ENCODE measurements around the gene SLC25A34. TPM values are rescaled to one million over a fixed set of nuclear protein-coding genes. Genes with fewer than 3 reads are reported as not detected.

SLC25A34 gene
- total RNA-seq, 1 experiment from 2014 or later: 1.1 TPM

DNA sequence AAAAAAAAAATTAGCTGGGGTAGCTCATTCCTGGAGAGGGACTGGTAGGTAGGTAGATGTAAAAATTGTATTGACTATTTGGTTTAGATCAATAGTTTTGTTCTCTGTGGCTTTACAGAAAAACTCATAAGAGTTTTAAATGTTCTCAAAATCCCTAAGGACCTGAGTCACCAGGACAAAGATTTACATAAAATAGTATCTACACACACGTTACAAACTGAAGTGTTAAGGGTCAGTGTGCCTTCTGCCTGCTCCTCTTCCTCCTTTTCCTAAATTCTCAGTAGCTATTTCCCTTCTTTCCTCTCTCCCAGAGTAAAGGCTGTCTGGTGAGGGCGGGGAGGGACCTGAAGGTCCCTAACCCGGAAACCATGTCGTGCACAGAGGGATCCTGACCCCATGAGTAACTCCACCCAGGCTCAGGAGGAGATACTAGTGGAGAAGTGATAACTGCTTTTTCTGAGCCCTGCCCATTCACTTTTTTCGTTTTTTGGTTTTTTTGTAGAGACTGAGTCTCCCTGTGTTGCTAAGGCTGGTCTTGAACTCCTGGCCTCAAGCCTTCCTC, 43.9 kb upstream of the SLC25A34 start (continued):
- TF ChIP-seq, protein P1, sequence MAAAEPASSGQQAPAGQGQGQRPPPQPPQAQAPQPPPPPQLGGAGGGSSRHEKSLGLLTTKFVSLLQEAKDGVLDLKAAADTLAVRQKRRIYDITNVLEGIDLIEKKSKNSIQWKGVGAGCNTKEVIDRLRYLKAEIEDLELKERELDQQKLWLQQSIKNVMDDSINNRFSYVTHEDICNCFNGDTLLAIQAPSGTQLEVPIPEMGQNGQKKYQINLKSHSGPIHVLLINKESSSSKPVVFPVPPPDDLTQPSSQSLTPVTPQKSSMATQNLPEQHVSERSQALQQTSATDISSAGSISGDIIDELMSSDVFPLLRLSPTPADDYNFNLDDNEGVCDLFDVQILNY (CRISPR knock-in tag; IDR thresholded peaks at IDR 0.05): no peak
- no peak for TF ChIP-seq ZNF396 (CRISPR knock-in tag; IDR thresholded peaks at IDR 0.05; ENCODE audit: borderline replicate concordance)
- TF ChIP-seq GABPB1 (CRISPR knock-in tag; IDR thresholded peaks at IDR 0.05): no peak
- no peak for TF ChIP-seq ESRRA (CRISPR knock-in tag; IDR thresholded peaks at IDR 0.05; ENCODE audit: borderline replicate concordance)
- TF ChIP-seq JAZF1 (CRISPR knock-in tag; IDR thresholded peaks at IDR 0.05): no peak
- TF ChIP-seq, protein P2, sequence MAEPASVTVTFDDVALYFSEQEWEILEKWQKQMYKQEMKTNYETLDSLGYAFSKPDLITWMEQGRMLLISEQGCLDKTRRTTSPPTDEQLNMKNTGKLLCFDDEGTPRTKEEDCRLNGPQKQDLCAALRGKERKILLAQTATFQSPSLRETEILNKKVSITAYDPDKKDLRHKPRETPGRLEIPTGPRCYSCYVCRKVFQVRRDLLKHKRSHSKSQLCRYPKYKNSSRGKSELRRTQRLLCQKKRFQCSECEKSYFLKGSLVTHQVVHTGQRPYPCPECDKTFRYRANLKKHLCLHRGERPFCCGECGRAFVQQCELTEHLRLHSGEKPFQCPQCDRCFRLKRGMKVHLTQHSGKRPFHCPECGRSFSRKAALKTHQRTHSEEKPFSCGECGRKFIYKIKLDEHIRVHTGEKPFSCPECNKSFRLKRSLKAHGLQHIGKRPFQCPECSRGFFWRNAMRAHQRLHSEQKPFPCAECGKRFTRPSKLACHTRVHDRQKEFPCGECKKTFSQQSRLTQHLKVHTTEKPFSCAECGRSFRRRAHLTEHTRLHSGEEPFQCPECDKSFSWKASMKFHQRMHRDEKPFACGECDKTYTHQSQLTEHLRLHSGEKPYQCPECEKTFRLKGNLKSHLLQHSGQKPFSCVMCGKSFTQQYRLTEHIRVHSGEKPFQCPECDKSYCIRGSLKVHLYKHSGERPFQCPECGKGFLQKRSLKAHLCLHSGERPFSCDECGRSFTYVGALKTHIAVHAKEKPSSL (CRISPR knock-in tag; conservative IDR thresholded peaks at IDR 0.05): no peak
- TF ChIP-seq NR2C2 (CRISPR knock-in tag; IDR thresholded peaks at IDR 0.05): no peak

DNA sequence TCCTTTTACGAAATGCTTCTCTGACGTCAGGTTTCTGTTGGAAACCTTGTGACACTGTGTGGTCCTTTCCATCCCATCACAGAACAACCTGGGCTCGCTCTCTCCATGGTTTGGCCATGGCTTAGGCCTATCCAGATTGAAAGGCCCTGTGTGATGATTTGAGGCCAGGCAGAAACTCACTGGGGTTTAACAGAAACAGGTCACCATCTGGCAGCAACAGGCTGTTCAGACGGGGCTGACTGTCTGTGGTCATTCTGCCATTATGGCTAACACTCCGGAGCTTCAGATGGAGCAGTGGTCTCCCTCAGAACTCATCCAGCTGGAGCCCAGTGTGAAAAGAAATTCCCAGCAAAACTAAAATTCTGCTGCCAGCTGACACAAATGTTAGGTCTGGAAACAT, 42.7 kb upstream of the SLC25A34 start:
- CTCF ChIA-PET: interaction anchor here (1.1 kb wide), 1 partner anchor 48 kb away, joined by 4 read pairs; no protein-coding TSS in a partner anchor
- Mint-ChIP-seq H3K27me3 (ENCODE audit: low read depth) (no peaks in the 10 kb centered on the region), H3K36me3 (0 out of 2 replicates have a peak, but pooled peaks cover 3% of the 10 kb centered on the region), H3K27ac (no peak overlapping the region), H3K9me3 (no peaks in the 10 kb centered on the region), H3K4me1 (no peaks in the 10 kb centered on the region), H3K4me3 (no peak overlapping the region)
- DNase-seq (ENCODE audit: low spot score): no peak
- ATAC-seq: no peak
- POLR2A ChIA-PET: no interaction called here
- TF ChIP-seq, protein P3, sequence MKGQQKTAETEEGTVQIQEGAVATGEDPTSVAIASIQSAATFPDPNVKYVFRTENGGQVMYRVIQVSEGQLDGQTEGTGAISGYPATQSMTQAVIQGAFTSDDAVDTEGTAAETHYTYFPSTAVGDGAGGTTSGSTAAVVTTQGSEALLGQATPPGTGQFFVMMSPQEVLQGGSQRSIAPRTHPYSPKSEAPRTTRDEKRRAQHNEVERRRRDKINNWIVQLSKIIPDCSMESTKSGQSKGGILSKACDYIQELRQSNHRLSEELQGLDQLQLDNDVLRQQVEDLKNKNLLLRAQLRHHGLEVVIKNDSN (CRISPR knock-in tag; IDR thresholded peaks at IDR 0.05): no peak

DNA sequence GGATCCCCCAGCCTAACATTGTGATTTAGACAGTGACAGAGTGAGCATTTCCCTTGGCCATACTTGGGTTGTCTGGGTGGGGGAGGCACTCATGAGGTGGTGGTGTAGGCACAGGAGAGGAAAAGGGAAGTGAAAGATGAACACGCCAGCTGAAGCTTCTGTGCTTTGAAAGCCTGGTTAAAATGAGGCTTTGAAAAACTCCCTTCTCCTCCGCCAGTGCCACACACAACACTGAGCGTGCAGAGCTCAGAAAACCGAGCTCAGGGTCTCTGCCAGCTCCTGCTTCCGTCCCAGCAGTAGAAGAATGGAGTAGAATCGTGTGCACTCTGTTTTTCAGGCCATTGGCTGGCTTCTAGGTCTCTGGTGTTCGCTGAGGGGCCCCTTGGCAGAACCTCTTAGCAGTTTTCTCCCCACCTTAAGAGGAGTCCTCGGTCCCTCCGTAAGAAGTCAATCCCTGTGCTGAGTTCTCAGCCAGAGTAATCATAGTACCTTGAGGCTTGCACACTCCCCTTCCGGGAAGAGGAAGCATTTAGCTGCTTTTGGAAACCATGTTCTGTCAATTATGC, 39.0 kb upstream of the SLC25A34 start:
- Mint-ChIP-seq H3K9me3 (no peaks in the 10 kb centered on the region), H3K36me3 (0 out of 2 replicates have a peak, but pooled peaks cover 3% of the 10 kb centered on the region), H3K4me1 (no peaks in the 10 kb centered on the region), H3K27me3 (ENCODE audit: low read depth) (no peaks in the 10 kb centered on the region), H3K4me3 (no peak overlapping the region), H3K27ac (no peak overlapping the region)
- TF ChIP-seq, protein P4, sequence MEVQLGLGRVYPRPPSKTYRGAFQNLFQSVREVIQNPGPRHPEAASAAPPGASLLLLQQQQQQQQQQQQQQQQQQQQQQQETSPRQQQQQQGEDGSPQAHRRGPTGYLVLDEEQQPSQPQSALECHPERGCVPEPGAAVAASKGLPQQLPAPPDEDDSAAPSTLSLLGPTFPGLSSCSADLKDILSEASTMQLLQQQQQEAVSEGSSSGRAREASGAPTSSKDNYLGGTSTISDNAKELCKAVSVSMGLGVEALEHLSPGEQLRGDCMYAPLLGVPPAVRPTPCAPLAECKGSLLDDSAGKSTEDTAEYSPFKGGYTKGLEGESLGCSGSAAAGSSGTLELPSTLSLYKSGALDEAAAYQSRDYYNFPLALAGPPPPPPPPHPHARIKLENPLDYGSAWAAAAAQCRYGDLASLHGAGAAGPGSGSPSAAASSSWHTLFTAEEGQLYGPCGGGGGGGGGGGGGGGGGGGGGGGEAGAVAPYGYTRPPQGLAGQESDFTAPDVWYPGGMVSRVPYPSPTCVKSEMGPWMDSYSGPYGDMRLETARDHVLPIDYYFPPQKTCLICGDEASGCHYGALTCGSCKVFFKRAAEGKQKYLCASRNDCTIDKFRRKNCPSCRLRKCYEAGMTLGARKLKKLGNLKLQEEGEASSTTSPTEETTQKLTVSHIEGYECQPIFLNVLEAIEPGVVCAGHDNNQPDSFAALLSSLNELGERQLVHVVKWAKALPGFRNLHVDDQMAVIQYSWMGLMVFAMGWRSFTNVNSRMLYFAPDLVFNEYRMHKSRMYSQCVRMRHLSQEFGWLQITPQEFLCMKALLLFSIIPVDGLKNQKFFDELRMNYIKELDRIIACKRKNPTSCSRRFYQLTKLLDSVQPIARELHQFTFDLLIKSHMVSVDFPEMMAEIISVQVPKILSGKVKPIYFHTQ (CRISPR knock-in tag; IDR thresholded peaks at IDR 0.05): no peak
- TF ChIP-seq ZNF416 (CRISPR knock-in tag; IDR thresholded peaks at IDR 0.05): no peak
- ATAC-seq: no peak
- ChIA-PET CTCF (interaction anchor here (1.0 kb wide), 1 partner anchor 11 kb away, joined by 3 read pairs; no protein-coding TSS in a partner anchor), POLR2A (no interaction called here)
- DNase-seq (ENCODE audit: low spot score): no peak

DNA sequence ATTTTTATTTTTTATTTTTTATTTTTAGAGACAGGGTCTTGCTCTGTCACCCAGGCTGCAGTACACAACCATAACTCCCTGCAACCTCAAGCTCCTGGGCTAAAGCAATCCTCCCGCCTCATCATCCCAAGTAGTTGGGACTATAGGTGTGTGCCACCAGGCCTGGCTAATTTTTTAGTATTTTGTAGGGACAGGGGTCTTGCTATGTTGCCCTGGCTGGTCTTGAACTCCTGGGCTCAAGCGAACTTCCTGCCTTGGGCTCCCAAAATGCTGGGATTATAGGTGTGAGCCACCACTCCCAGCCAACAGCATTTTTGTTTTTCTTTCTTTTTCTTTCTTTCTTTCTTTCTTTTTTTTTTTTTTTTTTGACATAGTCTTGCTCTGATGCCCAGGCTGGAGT, 37.9 kb upstream of the SLC25A34 start:
- ATAC-seq (no peak), DNase-seq (ENCODE audit: low spot score) (no peak)
- CTCF ChIA-PET: no interaction called here
- no peak overlapping the region for H3K27ac Mint-ChIP-seq
- 0 out of 2 replicates have a peak, but pooled peaks cover 3% of the 10 kb centered on the region for H3K36me3 Mint-ChIP-seq
- peaks cover under 1% of the 10 kb centered on the region; the same call in 1 of the 2 replicates for H3K4me1 Mint-ChIP-seq
- no peak overlapping the region for H3K4me3 Mint-ChIP-seq
- H3K9me3 Mint-ChIP-seq: no peaks in the 10 kb centered on the region
- POLR2A ChIA-PET: no interaction called here
- no peaks in the 10 kb centered on the region for H3K27me3 Mint-ChIP-seq (ENCODE audit: low read depth)
- TF ChIP-seq, protein P5, sequence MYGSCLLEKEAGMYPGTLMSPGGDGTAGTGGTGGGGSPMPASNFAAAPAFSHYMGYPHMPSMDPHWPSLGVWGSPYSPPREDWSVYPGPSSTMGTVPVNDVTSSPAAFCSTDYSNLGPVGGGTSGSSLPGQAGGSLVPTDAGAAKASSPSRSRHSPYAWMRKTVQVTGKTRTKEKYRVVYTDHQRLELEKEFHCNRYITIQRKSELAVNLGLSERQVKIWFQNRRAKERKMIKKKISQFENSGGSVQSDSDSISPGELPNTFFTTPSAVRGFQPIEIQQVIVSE (CRISPR knock-in tag; IDR thresholded peaks at IDR 0.05; ENCODE audit: borderline replicate concordance): no peak
- TF ChIP-seq ZNF423 (CRISPR knock-in tag; IDR thresholded peaks at IDR 0.05) (no peak), ELF4 (CRISPR knock-in tag; IDR thresholded peaks at IDR 0.05; ENCODE audit: low read depth) (no peak), EMX1 (CRISPR knock-in tag; IDR thresholded peaks at IDR 0.05) (no peak), CBFB (CRISPR knock-in tag; IDR thresholded peaks at IDR 0.05; ENCODE audit: low read depth) (no peak), TCF7 (CRISPR knock-in tag; IDR thresholded peaks at IDR 0.05; ENCODE audit: low read depth) (no peak)
- TF ChIP-seq, protein P1 (CRISPR knock-in tag; IDR thresholded peaks at IDR 0.05): no peak
- TF ChIP-seq, protein P6, sequence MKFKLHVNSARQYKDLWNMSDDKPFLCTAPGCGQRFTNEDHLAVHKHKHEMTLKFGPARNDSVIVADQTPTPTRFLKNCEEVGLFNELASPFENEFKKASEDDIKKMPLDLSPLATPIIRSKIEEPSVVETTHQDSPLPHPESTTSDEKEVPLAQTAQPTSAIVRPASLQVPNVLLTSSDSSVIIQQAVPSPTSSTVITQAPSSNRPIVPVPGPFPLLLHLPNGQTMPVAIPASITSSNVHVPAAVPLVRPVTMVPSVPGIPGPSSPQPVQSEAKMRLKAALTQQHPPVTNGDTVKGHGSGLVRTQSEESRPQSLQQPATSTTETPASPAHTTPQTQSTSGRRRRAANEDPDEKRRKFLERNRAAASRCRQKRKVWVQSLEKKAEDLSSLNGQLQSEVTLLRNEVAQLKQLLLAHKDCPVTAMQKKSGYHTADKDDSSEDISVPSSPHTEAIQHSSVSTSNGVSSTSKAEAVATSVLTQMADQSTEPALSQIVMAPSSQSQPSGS (CRISPR knock-in tag; IDR thresholded peaks at IDR 0.05; ENCODE audit: borderline replicate concordance, low read depth): no peak
- TF ChIP-seq, protein P7, sequence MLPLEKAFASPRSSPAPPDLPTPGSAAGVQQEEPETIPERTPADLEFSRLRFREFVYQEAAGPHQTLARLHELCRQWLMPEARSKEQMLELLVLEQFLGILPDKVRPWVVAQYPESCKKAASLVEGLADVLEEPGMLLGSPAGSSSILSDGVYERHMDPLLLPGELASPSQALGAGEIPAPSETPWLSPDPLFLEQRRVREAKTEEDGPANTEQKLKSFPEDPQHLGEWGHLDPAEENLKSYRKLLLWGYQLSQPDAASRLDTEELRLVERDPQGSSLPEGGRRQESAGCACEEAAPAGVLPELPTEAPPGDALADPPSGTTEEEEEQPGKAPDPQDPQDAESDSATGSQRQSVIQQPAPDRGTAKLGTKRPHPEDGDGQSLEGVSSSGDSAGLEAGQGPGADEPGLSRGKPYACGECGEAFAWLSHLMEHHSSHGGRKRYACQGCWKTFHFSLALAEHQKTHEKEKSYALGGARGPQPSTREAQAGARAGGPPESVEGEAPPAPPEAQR (CRISPR knock-in tag; IDR thresholded peaks at IDR 0.05): no peak

All from WTC11 (cell line).